Activated T-helper 2 cell treated with anti-CD3 and anti-CD28 coated beads, Interferon-gamma antibody, Interleukin-2, Interleukin-4, amounts not matched to agents 10 μg/mL and 5 μg/mL and 100 μg/mL, durations not matched to agents 14 hours and 24 hours and 36 hours (primary cell): ENCODE data around the gene DUSP21. TPM values are rescaled to one million over a fixed set of nuclear protein-coding genes. Genes with fewer than 3 reads are reported as not detected.
"Not testable (repeated sequence)": the region's sequence is repeated elsewhere in the genome, so short reads cannot be mapped to it uniquely, and the experiment has no call there.

ENCODE experiments used
- DNase-seq: peaks from one replicate; pipeline ENCODE4 v3.0.0; 2021; ENCODE audit warnings: low spot score
- H3K27ac Mint-ChIP-seq: one replicate; pipeline ENCODE4 v1.8.0; 2021; ENCODE audit warnings: mixed read lengths
- H3K27me3 Mint-ChIP-seq: one replicate; pipeline ENCODE4 v1.8.0; 2021; ENCODE audit warnings: low read depth, mixed read lengths
- H3K36me3 Mint-ChIP-seq: one replicate; pipeline ENCODE4 v1.8.0; 2021; ENCODE audit warnings: low read depth, mixed read lengths
- H3K4me1 Mint-ChIP-seq: one replicate; pipeline ENCODE4 v1.8.0; 2021; ENCODE audit warnings: low read depth, mixed read lengths
- H3K4me3 Mint-ChIP-seq: one replicate; pipeline ENCODE4 v1.8.0; 2021; ENCODE audit warnings: low read depth, mild to moderate bottlenecking, moderate library complexity, mixed read lengths
- H3K9me3 Mint-ChIP-seq: one replicate; pipeline ENCODE4 v1.8.0; 2021; ENCODE audit warnings: mixed read lengths
- intact Hi-C: fragments of 100-400 bp; cut with micrococcal nuclease; formaldehyde crosslinking; loops from one replicate; pipeline ENCODE4 v1.15.1; 2023
- total RNA-seq: library from RNA; stranded (reverse); gene quantifications from 2 replicates; pipeline ENCODE4 v1.2.3, GENCODE V29; 2022

DUSP21 gene
- total RNA-seq, 1 donor from 2014 or later, result not detected

- Mint-ChIP-seq H3K4me1 (peaks cover 1% of the 10 kb centered on the region), H3K36me3 (peaks cover 13% of the 10 kb centered on the region), H3K9me3 (no peaks in the 10 kb centered on the region), H3K27ac (no peak overlapping the region), H3K4me3 (no peak overlapping the region), H3K27me3 (no peaks in the 10 kb centered on the region)
- no peak for DNase-seq
- intact Hi-C loops, result no loop called here
Measured at GRCh38 chrX:44882635-44883034, 38.8 kb downstream of the DUSP21 start.

GRCh38 chrX:44884944-44885343 lies 41.1 kb downstream of the DUSP21 start:
- H3K27me3 Mint-ChIP-seq, result no peaks in the 10 kb centered on the region
- H3K27ac Mint-ChIP-seq, result no peak overlapping the region
- no peak overlapping the region for H3K4me3 Mint-ChIP-seq
- H3K9me3 Mint-ChIP-seq, result no peaks in the 10 kb centered on the region
- peaks cover 4% of the 10 kb centered on the region for H3K4me1 Mint-ChIP-seq
- peaks cover 12% of the 10 kb centered on the region for H3K36me3 Mint-ChIP-seq
- intact Hi-C loops, result no loop called here
- DNase-seq, result no peak

GRCh38 chrX:44889824-44890223 lies 46.0 kb downstream of the DUSP21 start:
- Mint-ChIP-seq H3K27ac (peak overlapping the region; percentile 55), H3K36me3 (peaks cover 24% of the 10 kb centered on the region), H3K4me3 (no peak overlapping the region)

GRCh38 chrX:44890247-44890646 lies 46.4 kb downstream of the DUSP21 start:
- DNase-seq, result no peak
- H3K27ac Mint-ChIP-seq, result peak overlapping the region; percentile 55
- no peak overlapping the region for H3K4me3 Mint-ChIP-seq

More at GRCh38 chrX:44889824-44890223, 46.0 kb downstream of the DUSP21 start:
- no peak for DNase-seq
- intact Hi-C loops, result no loop called here
- Mint-ChIP-seq H3K4me1 (peaks cover 6% of the 10 kb centered on the region), H3K27me3 (no peaks in the 10 kb centered on the region), H3K9me3 (peaks cover 5% of the 10 kb centered on the region)

GRCh38 chrX:44890687-44891086 lies 46.9 kb downstream of the DUSP21 start:
- H3K4me3 Mint-ChIP-seq, H3K4me1 Mint-ChIP-seq, H3K27me3 Mint-ChIP-seq, H3K9me3 Mint-ChIP-seq, intact Hi-C loops, H3K27ac Mint-ChIP-seq, DNase-seq: not testable (repeated sequence)
- peaks cover 28% of the 10 kb centered on the region for H3K36me3 Mint-ChIP-seq

More at GRCh38 chrX:44890247-44890646, 46.4 kb downstream of the DUSP21 start:
- H3K4me1 Mint-ChIP-seq, result peaks cover 5% of the 10 kb centered on the region
- no peaks in the 10 kb centered on the region for H3K27me3 Mint-ChIP-seq
- peaks cover 5% of the 10 kb centered on the region for H3K9me3 Mint-ChIP-seq
- H3K36me3 Mint-ChIP-seq, result peaks cover 24% of the 10 kb centered on the region
- intact Hi-C loops, result no loop called here

GRCh38 chrX:44891642-44892041 lies 47.8 kb downstream of the DUSP21 start:
- intact Hi-C loops, result no loop called here
- H3K27ac Mint-ChIP-seq, result no peak overlapping the region
- H3K36me3 Mint-ChIP-seq, result peaks cover 32% of the 10 kb centered on the region
- no peak overlapping the region for H3K4me3 Mint-ChIP-seq
- H3K9me3 Mint-ChIP-seq, result peaks cover 13% of the 10 kb centered on the region
- H3K27me3 Mint-ChIP-seq, result no peaks in the 10 kb centered on the region
- H3K4me1 Mint-ChIP-seq, result peaks cover 5% of the 10 kb centered on the region
- DNase-seq, result no peak

Other genes with a start within 250 kb of the DUSP21 start
- gene KDM6A, start 29.2 kb downstream of the DUSP21 start, total RNA-seq, result 21.8 and 30.7 TPM in 2 replicates